ENCODE results near the gene MZF1.

- TF ChIP-seq CTCF (tag by site-specific recombination; IDR thresholded peaks at IDR 0.05) (no peak), ZNF76 (tag by site-specific recombination; IDR thresholded peaks at IDR 0.05; ENCODE audit: borderline replicate concordance, low read depth) (no peak), ZSCAN5A (tag by site-specific recombination; IDR thresholded peaks at IDR 0.05) (no peak)
Measured at GRCh38 chr19:58572026-58572817, 913 bp downstream of the MZF1 start.
